Stimulated activated CD8-positive, alpha-beta memory T cell treated with anti-CD3 and anti-CD28 coated beads, Interleukin-4, amount 100 ng/mL, for 24 hours (primary cell): ENCODE results near the gene TMEM164.

ENCODE experiments used
- DNase-seq: peaks from one replicate; pipeline ENCODE4 v3.0.0-alpha.2; 2020; ENCODE audit warnings: low read depth

TMEM164 gene

DNA sequence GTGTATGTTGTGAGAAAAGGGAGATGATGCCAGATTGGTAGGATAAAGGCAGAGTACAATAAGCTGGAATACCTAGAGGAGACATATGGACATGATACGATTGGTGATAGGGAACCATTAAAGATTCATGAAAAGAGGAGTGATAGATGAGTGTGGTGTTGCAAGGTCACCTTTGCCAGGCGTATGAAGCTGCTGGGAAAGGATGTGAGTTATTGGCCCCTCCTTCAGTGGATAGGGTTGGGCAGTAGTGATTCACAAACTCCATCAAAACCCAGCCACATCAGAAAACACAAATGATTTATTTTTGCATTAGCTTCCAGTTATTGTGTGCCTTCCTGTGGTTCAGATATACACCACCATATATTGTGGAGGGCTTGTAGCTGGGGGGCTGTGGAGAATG lies 34.3 kb downstream of the TMEM164 start:
- DNase-seq = no peak

DNA sequence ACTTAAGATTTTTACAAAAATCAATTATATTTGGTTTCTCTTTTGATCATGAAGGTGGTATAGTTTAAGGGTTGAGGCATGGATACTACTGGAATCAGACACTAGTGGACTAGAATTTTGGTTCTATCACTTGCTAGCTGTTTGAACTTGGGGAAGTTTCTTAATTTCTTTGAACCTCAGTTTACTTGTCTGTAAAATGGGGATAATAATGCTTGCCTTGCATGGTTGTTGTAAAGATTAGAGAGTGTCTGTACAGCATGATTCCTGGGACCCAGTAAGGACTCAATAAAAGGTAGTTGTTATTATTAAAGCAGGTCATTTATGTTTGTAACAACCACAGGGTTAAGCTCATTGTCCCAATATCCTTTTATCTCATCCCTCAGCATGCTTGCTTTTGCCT lies 36.0 kb downstream of the TMEM164 start:
- no peak for DNase-seq

DNA sequence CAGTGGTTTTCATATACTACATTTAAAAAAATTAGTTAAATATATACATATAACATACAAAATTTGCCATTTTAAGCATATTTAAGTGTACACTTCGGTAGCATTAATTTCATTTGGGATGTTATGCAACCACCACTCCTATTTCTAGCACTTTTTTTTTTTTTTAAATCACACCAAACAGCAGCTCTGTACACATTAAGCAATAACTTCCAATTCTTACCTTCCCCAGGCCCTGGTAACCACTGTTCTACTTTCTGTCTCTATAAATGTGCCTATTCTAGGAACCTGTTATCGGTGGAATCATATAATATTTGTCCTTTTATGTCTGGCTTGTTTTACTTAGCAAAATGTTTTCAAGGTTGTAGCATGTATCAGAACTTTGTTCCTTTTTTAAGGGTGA lies 39.1 kb downstream of the TMEM164 start:
- DNase-seq = no peak

DNA sequence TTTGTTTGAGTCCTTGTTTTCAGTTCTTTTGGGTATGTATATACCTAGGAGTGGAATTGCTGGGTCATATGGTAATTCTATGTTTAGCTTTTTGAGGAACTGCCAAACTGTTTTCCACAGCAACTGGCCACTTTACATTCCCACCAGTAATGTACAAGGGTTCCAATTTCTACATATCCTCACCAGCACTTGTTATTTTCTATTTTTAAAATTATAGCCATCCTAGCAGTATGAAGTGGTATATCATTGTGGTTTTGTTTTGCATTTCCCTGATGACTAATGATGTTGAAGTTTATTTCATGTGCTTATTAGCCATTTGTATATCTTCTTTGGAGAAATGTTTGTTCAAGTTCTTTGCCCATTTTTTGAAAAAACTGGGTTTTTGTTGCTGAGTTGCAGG lies 39.6 kb downstream of the TMEM164 start:
- no peak for DNase-seq

DNA sequence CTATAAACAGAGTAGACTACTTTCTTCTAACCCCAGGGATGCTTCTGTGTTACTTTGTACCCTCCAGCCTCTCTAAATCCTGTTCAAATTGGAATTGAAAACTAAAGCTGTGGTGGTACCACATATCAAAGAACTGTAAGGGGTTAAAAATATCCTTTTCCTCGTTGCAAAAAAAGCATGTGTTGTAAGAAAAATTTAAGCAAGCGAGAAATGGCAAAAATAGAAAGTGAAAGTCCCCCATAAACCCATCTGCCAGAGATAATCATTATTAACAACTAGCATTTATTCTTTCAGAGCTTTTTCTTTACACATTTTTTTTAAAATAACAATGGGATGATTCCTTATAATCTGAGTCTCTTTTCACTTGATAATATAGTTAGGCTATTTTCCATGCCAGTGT lies 40.6 kb downstream of the TMEM164 start:
- no peak for DNase-seq

DNA sequence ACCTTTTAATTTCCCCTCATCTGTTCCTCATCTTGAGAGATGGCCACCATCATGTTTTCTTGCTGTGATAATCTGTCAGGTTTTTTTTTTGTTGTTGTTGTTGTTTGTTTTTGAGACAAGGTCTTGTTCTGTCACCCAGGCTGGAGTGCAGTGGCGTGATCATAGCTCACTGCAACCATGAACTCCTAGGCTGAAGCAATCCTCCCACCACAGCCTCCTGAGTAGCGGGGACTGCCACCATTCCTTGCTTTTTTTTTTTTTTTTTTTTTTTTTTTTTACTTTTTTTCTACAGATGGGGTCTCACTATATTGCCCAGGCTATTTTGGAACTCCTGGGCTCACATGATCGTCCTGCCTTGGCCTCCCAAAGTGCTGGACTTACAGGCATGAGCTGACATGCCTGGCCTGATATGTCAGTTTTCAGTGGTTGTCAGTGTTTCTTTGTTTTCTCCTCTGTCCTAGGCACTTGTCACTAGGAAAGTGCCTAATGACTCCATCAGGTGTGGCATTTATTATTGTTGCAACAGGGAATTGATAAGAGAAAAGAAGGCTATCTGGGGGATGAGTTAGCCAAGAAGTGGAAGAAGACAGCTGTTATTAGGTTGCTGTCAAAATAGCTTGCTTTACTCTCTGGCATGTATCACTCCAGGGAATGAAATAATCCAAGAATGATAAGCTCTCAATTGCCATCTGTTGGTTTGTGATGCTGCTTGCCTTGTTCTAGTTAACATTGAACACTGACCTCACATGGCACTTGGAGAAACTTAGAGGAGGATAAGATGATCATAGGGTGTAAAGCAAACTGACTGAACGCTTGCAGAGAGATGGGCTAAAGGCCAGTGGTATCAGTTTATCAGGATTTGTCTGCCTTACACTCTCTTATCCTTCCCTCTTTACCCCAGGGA lies 41.7 kb downstream of the TMEM164 start:
- no peak for DNase-seq

DNA sequence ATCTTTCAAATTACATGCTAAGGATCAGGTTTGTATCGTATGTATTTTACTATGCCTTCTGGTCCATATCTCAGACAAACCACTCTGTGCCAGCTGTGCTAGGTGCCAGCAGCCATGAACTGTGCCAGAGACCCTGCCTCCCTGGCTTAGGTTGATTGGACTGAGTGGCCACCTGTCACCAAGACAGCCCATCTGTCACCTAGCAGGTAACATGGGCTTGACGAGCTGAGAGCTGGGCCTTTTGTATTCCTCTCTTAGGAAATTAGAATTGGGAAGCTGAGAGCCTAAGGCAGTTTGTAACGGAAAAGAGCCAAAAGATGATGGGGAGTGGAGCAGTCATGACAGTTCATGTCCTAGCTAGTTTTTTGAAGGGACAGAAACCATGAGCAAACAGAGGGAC lies 42.5 kb downstream of the TMEM164 start:
- DNase-seq = no peak

DNA sequence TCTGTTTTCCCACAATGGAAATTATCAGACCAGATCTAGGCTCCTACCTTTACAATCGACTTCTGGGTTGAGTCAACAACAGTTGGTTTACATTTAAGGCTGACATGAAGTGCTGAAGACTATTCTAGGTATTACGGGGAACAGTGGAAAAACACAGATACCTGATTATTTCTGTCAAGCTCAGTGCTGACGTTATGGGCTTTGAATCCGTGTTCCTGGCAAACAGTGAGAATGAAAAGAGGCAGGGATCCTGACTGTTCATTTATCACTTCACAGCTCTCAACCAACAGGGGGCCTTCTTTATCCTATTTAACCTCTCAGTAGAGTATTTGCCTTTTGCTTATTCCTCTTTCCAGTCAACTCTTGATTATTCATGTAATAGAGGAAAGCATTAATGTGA lies 43.1 kb downstream of the TMEM164 start:
- DNase-seq = no peak

DNA sequence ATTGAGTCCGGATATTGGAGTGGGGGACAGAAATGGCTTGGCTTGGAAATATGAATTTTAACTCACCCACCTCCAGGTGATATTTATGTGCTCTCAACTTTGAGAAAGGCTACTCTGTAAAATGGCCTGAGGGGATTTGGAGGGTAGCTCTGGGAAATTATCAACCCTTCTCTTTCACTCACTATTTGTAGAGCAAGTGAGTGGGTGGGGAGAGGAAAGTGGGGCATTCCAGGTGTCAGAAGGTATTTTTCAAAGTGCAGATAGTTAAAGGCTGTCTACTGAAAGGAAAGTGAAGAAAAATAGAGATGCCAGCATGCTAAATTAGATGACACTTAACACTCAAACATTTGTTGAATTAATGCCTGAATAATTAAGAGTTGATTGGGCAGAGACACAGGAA lies 44.1 kb downstream of the TMEM164 start:
- DNase-seq = no peak

DNA sequence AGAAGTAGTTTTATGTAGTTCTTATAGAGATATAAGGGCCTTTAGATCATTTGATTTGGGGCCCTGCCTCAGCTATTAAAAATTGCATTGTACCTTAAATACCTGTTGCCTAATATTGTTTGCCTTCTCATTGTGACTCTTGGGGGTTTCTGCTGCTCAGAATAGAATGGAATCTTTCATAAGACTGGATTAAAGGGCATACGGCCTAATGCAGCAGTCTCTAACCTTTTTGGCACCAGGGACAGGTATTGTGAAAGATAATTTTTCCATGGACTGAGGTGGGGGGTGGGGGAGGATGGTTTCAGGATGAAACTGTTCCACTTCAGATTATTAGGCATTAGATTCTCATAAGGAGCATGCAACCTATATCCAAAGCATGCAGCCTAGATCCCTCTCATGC lies 46.2 kb downstream of the TMEM164 start:
- no peak for DNase-seq

DNA sequence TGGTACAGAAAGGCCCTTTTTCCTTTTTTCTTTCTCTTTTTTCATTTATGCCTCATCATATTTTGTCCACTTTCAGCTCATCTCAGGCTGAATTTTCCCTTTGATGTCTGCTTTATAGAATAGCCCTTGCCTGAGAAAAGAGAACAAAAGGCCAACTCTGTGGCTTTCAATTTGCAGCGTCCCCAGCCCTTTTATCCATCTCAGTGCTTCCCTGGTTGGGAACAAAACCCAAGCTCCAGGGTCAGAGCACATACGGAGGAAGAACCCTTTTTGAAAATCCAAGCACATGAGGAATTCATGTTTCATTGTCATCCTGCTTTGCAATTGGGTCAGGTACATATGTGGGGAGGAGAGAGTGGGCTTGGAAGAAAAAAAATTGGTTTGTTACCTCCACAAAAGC lies 47.5 kb downstream of the TMEM164 start:
- no peak for DNase-seq

DNA sequence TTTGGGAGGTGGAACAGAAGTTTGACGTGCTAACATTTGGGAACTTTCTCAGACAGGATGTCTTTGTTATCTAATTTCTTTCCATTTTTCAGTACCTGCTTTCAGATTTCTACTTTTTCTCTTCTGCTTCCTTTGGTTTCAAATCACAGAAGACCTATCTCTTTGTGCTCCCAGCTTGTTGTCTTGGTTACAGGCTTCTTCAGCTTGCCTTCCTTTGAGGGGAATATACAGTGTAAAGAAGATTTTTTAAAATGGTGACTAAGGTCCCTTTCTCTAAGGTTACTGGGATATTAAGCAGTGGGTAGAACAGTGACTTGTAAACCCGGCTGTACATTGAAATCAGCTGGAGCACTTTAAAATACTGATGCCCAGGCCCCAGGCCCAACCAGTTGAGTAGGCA lies 48.0 kb downstream of the TMEM164 start:
- DNase-seq = no peak

DNA sequence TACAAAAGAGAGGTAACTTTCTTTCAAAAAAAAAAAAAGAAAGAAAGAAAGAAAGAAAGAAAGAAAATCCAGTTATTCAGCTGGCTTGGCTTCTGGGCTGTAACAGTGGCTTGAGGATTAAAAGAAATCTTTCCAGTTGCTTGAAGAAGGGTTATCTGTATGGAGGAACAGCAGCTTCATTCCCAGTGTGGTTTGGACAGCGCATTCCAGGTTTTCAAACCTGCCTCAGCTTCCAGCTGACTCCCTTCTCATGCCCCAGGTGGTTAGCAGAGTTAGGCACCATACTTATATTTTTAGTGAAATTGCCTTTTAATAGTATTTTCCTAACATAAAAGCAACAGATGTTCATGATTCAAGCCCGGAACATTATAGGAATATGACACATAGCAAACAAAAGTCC lies 48.6 kb downstream of the TMEM164 start:
- no peak for DNase-seq

DNA sequence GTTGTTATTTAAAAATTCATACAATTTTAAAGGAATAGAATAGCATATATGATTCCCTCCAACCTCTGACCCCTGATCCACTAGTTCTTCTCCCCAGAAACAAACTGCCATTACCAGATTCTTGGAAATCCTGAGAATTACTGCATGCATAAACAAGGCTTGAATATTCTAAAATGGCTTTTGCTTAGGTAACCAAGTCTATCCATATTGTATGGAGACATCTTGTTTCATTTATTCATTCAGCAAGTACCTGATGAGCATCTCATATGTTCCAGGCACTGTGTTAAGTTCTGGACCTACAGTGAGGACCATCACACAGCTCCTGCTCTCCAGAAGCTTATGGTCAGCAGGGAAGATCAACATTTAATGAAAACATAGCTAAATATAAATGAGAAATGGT lies 49.4 kb downstream of the TMEM164 start:
- no peak for DNase-seq

DNA sequence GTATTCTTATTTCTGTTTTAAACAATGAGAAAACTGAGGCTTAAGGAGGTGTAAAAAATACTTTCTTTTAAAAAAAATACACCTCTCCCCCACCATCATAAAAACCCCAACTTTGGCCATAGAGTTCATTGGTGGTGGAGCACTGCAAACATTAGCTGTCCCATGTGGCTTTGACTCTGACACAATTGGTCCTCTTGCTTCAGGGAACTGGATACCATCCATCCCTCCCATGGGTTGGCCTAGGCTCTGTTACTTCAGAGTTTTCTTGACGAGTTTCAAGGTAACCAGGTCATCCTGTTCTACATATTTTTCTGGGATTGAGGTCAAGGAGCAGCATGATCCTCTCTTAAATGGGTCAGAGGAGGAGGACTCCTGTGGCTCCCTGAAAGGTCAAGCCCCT lies 50.5 kb downstream of the TMEM164 start:
- no peak for DNase-seq

DNA sequence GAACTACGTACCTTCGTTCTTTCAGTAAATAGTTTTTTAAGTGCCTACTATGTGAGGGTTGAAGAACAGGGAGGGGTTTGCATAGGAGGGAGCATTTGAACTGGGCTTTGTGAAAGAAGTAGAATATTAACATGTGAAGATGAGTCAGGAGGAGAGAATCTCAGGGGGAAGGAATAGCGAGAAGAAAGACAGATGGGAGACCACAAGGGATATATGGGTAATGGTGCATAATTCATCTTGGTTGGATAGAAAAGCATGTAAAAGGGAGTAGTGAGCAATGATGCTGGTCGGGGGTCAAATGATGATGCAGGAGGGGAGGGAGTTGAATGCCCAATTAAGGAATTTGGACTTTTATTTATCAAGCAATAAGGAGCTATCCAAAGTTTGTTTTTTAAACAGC lies 52.7 kb downstream of the TMEM164 start:
- no peak for DNase-seq

DNA sequence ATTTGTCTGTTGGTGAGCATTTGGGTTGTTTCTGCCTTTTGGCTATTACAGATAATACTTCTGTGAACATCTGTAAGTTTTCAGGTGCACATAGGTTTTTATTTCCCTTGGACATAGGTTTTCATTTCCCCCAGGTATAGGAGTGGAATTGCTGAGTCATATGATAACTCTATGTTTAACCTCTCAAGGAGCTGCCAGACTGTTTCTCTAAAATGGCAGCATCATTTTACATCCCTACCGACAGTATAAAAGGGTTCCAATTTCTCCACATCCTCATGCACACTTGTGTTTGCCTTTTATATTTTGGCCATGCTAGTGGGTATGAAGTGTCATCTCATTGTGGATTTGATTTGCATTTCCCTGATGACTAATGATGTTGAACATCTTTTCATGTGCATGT lies 53.5 kb downstream of the TMEM164 start:
- no peak for DNase-seq

DNA sequence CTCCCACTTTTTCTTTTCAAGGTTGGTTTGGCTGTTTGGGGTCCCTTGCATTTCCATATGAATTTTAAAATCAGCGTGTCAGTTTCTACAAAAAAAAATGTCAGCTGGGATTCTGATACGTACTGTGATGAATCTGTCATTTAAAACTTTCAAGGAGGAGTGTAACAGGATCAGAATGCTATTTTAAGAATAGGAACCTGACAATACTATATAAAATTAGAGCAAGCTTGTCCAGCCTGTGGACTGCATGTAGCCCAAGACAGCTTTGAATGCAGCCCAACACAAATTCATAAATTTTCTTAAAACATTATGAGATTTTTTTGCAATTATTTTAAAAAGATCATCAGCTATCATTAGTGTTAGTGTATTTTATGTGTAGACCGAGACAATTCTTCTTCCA lies 56.5 kb downstream of the TMEM164 start:
- DNase-seq = no peak

DNA sequence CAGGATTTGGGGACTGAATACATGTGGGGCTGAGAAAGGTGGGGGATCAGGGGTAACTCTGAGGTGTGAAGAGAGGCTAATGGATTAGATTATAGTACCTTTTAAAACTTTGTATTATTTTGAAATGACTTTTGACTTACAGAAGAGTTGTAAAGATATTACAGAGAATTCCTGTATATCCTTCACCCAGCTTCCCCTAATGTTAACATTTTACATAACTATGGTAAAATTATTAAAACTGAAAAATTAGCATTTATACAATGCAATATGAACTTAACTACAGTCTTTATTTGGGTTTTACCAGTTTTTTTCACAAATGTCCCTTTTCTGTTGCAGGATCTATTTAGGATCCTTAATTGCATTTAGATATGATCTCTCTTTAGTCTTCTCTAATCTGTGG lies 57.4 kb downstream of the TMEM164 start:
- DNase-seq = no peak

DNA sequence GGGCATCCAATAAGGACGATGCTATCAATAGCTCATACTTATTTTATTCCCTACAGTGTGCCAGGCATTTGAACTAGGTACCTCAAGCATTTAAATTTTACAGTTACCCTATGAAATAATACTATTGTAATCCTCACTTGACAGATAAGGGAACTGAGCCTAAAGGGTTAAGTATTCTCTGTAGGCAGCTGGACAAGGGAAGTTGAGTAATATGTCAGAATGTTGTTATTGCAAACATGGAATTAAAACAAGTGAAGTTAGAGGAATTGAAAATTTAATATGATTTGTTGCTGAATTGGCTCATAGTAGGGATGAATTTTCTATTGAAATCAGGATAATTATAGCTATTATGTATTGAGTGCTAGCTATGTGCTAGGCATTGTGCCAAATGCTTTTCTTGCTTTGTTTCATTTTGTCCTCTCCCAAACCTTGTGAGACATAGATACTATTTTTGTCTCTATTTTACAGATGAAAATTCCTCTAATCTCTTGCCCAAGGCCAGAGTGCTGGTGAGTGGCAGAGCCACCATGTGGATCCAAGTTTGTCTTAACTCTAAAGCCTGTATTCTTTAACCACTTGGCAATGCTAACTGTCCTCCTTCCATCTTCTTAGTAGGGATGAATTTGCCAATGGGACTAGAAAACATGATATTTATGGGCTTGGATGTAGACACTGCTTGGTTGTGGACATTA lies 58.1 kb downstream of the TMEM164 start:
- DNase-seq = no peak

DNA sequence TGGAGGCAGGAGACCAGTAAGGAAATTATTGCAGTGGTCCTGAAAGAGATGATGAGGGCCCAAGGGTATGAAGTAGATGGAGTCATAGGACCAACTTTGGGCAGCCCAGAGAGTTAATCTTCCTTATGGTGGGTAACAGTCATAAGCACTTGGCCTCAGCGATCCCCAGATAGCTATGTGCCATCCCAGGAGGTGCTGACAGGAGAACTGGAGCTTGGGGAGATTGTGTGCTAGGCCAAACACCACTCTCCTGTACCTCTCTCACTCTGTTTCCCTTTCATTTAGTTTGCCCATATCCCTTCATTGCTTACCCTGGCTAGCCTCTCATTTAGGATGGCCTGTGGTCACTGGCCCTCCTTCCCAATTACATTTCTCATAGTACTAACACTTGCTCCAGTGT lies 60.0 kb downstream of the TMEM164 start:
- DNase-seq = no peak

DNA sequence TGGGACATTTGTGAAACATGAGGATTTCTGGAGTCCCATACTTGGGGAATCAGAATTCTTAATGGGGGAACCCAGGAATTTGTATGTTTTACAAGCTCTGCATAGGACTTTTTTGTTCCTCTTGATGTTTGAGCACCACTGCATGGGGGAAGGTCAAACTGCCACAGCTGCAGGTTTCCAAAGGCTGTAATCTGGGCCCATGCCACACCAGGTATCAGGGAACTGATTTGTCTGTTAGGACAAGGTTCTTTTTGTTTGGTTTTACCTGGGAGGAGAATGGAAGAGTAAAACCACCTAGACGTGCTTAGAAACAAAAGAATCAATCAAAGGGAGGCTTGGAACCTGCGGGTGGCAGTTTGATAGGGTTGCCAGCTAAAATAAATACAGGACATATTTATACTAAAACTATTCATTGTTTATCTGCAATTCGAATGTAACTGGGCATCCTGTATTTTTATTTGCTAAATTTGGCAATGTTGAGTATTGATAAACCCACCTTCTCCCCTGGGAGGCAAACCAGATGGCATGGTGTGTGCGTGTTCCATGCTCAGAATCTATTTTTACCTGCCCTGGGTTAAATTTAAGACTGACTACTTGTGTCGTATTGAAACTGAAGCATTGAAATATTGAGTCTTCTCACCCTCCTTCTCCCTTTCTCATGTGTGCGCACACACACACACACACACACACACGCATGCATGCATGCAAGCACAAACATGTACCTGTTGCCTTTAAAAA lies 63.7 kb downstream of the TMEM164 start:
- DNase-seq = no peak

DNA sequence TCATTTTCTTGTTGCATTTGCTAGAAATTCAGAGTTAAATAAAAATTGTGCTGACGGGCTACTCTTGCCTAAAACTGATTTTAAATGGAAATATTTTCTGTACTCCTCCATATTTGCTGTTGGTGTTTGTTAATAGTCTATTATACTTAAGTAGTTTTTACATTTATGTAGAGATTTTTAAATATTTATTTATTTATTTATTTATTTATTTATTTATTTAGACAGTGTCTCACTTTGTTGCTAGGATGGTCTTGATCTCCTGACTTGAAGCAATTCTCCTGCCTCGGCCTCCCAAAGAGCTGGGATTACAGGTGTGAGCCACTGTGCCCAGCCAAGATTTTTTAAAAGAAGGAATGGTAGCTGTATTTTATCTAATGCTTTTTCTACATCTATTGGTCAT lies 68.1 kb downstream of the TMEM164 start:
- no peak for DNase-seq
